ENCODE results near the gene ASTN1.

- TF ChIP-seq POLR2A (IDR thresholded peaks at IDR 0.05; ENCODE audit: low read depth, low read length) (no peak), SPI1 (IDR thresholded peaks at IDR 0.05; ENCODE audit: low read depth, low read length) (no peak), TAF1 (IDR thresholded peaks at IDR 0.05; ENCODE audit: low read depth, low read length) (no peak), PAX5 (IDR thresholded peaks at IDR 0.05; ENCODE audit: insufficient read depth, low read length, severe bottlenecking) (no peak), POU2F2 (IDR thresholded peaks at IDR 0.05; ENCODE audit: low read depth, low read length) (no peak), POLR2AphosphoS5 (IDR thresholded peaks at IDR 0.05; ENCODE audit: low read depth, low read length) (no peak)
Measured at GRCh38 chr1:176897350-176898236, 266.9 kb downstream of the ASTN1 start.

Data from GM12891 (cell line).